ENCODE data around the gene CCL11.

CCL11 gene

DNA sequence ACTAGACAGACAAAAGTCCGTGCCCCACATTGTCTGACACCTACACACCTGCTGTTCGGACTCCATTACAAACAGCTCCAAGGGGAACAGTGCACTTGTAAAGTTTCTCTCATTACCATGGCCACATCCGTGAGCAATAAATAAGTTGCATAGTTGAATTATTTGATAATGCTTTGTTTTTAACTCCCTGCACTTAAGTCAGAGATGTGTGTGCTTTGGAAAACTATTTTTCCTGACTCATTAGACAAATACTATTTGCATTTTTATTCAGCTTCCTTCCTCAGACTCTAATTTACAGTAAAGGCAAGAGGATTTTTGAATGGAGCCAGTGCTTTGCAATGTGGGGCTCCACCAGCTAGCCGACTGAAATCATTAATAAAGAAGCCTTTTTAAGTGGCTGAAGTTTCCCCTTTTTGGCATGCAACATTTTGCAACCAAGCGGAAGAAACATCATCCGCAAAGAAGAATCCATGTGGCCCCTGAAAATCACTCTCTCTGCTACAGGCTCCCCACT, 37.0 kb upstream of the CCL11 start:
- H3K27me3 ChIP-seq (replicated peaks; ENCODE audit: insufficient read depth, low read length): no peaks in the 10 kb centered on the region
- no peaks in the 10 kb centered on the region for H3K9me2 ChIP-seq (replicated peaks; ENCODE audit: insufficient read depth, low read length)
- H3K9me3 ChIP-seq (replicated peaks; ENCODE audit: insufficient read depth, low read length): no peaks in the 10 kb centered on the region
- TF ChIP-seq EZH2phosphoT487 (IDR thresholded peaks at IDR 0.05; ENCODE audit: low read length) (no peak), EZH2 (optimal IDR thresholded peaks at IDR 0.05; ENCODE audit: low read depth, low read length) (no peak)
- TF ChIP-seq, protein P1, sequence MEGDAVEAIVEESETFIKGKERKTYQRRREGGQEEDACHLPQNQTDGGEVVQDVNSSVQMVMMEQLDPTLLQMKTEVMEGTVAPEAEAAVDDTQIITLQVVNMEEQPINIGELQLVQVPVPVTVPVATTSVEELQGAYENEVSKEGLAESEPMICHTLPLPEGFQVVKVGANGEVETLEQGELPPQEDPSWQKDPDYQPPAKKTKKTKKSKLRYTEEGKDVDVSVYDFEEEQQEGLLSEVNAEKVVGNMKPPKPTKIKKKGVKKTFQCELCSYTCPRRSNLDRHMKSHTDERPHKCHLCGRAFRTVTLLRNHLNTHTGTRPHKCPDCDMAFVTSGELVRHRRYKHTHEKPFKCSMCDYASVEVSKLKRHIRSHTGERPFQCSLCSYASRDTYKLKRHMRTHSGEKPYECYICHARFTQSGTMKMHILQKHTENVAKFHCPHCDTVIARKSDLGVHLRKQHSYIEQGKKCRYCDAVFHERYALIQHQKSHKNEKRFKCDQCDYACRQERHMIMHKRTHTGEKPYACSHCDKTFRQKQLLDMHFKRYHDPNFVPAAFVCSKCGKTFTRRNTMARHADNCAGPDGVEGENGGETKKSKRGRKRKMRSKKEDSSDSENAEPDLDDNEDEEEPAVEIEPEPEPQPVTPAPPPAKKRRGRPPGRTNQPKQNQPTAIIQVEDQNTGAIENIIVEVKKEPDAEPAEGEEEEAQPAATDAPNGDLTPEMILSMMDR (IDR thresholded peaks at IDR 0.05; ENCODE audit: low read length): no peak
- no peak for DNase-seq
- H3K4me2 ChIP-seq (ENCODE audit: low read depth, low read length): no peak overlapping the region
- no peaks in the 10 kb centered on the region for H3K79me2 ChIP-seq (ENCODE audit: low read length)
- H3K4me1 ChIP-seq (ENCODE audit: low read length): 0 out of 2 replicates have a peak, but pooled peaks cover 7% of the 10 kb centered on the region
- no peaks in the 10 kb centered on the region for H3K36me3 ChIP-seq (replicated peaks; ENCODE audit: insufficient read depth, low read length)
- H3F3A ChIP-seq (ENCODE audit: insufficient read depth, low read length): no peaks in the 10 kb centered on the region
- no peaks in the 10 kb centered on the region for H4K20me1 ChIP-seq (ENCODE audit: insufficient read depth, low read length)
- no peak overlapping the region for H2AFZ ChIP-seq (ENCODE audit: low read length)
- no peak overlapping the region for H3K27ac ChIP-seq (ENCODE audit: low read length)
- no peak overlapping the region for H3K9ac ChIP-seq (ENCODE audit: low read length)
- H3K4me3 ChIP-seq (ENCODE audit: low read length): no peak overlapping the region

DNA sequence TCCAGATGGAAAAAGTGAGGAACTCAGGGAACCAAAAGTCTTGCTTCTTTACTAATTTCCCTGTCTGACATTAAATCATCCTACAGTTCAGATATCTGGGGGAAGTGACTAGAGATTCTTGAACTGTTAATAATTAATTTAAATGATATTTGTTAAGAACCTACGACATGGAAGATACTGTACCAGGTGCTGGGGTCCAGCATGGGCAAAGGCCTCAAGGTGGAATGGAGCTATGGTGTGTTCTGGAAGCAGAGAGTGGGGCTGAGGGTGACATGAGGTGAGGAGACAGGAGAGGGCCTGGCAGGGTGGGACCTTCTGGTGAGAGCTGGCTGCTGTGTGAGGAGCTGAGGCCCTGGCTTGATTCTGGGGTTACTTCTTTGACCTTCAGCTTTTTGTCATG, 36.5 kb upstream of the CCL11 start:
- Histone ChIP-seq H3K79me2 (ENCODE audit: low read length) (no peaks in the 10 kb centered on the region), H3K9me3 (replicated peaks; ENCODE audit: insufficient read depth, low read length) (no peaks in the 10 kb centered on the region), H3K9ac (ENCODE audit: low read length) (no peak overlapping the region), H4K20me1 (ENCODE audit: insufficient read depth, low read length) (no peaks in the 10 kb centered on the region), H3K4me1 (ENCODE audit: low read length) (0 out of 2 replicates have a peak, but pooled peaks cover 7% of the 10 kb centered on the region), H3K9me2 (replicated peaks; ENCODE audit: insufficient read depth, low read length) (no peaks in the 10 kb centered on the region), H2AFZ (ENCODE audit: low read length) (no peak overlapping the region), H3K36me3 (replicated peaks; ENCODE audit: insufficient read depth, low read length) (no peaks in the 10 kb centered on the region), H3K4me2 (ENCODE audit: low read depth, low read length) (no peak overlapping the region), H3K4me3 (ENCODE audit: low read length) (no peak overlapping the region), H3K27me3 (replicated peaks; ENCODE audit: insufficient read depth, low read length) (no peaks in the 10 kb centered on the region), H3F3A (ENCODE audit: insufficient read depth, low read length) (no peaks in the 10 kb centered on the region), H3K27ac (ENCODE audit: low read length) (no peak overlapping the region)
- no peak for DNase-seq
- TF ChIP-seq, protein P1 (IDR thresholded peaks at IDR 0.05; ENCODE audit: low read length): no peak
- TF ChIP-seq EZH2 (optimal IDR thresholded peaks at IDR 0.05; ENCODE audit: low read depth, low read length): no peak
- no peak for TF ChIP-seq EZH2phosphoT487 (IDR thresholded peaks at IDR 0.05; ENCODE audit: low read length)

DNA sequence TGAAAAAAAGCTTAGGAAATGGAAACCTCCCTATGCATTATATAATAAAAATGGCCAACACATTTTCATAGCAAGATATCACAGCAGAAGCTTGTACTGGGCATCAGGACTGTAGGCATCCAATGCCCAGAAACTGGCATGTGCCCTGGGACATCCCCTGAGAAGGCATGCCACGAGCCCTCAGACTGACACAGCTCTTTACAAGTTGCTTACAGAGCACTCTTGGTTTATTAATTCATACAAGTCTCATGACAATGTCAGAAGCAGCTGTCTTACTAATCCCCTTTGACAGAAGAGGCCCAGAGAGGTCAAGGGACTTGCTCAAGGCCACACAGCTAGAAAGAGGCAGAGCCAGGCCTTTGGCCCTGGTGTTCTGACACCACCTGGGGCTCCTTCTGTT, 36.1 kb upstream of the CCL11 start:
- Histone ChIP-seq H3F3A (ENCODE audit: insufficient read depth, low read length) (no peaks in the 10 kb centered on the region), H3K9me3 (replicated peaks; ENCODE audit: insufficient read depth, low read length) (no peaks in the 10 kb centered on the region), H2AFZ (ENCODE audit: low read length) (no peak overlapping the region), H3K9me2 (replicated peaks; ENCODE audit: insufficient read depth, low read length) (no peaks in the 10 kb centered on the region), H3K27ac (ENCODE audit: low read length) (no peak overlapping the region), H3K4me3 (ENCODE audit: low read length) (no peak overlapping the region), H3K36me3 (replicated peaks; ENCODE audit: insufficient read depth, low read length) (no peaks in the 10 kb centered on the region), H3K4me1 (ENCODE audit: low read length) (peaks cover 8% of the 10 kb centered on the region; the same call in 1 of the 2 replicates), H3K4me2 (ENCODE audit: low read depth, low read length) (no peak overlapping the region), H3K9ac (ENCODE audit: low read length) (no peak overlapping the region), H4K20me1 (ENCODE audit: insufficient read depth, low read length) (no peaks in the 10 kb centered on the region), H3K27me3 (replicated peaks; ENCODE audit: insufficient read depth, low read length) (no peaks in the 10 kb centered on the region), H3K79me2 (ENCODE audit: low read length) (no peaks in the 10 kb centered on the region)
- TF ChIP-seq EZH2 (optimal IDR thresholded peaks at IDR 0.05; ENCODE audit: low read depth, low read length) (no peak), EZH2phosphoT487 (IDR thresholded peaks at IDR 0.05; ENCODE audit: low read length) (no peak)
- TF ChIP-seq, protein P1 (IDR thresholded peaks at IDR 0.05; ENCODE audit: low read length): no peak
- DNase-seq: peak; percentile 49

Data from MM.1S (cell line).